ENCODE measurements around the gene UPK2. TPM values are rescaled to one million over a fixed set of nuclear protein-coding genes. Genes with fewer than 3 reads are reported as not detected.
"Not testable (repeated sequence)": the region's sequence is repeated elsewhere in the genome, so short reads cannot be mapped to it uniquely, and the experiment has no call there.

The UPK2 gene
- total RNA-seq, 1 donor from 2014 or later, result 0.22 TPM

DNA sequence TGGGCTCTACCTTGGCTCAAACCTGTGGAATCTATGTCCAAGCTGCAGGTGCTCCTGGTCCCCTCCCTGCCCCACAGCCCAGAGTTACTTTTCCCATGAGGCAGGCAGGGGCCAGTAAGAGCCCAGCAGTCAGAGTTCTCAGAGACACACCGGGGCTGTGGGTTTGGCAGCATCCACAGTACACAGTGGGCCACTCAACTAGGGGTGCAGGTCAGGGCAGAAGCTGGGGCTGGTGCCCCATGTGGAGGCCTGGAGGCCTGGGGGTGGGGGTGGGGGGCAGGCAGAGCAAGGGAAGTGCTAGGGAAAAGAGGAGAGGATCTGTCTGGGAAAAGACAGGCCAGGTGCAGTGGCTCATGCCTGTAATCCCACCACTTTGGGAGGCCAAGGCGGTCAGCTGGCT is 2.5 kb downstream of the UPK2 start:
- no peaks in the 10 kb centered on the region for H3K36me3 Mint-ChIP-seq (ENCODE audit: low read depth)
- peaks cover 17% of the 10 kb centered on the region for H3K27me3 Mint-ChIP-seq (ENCODE audit: low read depth)
- DNase-seq (ENCODE audit: low spot score), result no peak
- H3K27ac Mint-ChIP-seq (ENCODE audit: unreplicated experiment), result no peak overlapping the region
- H3K9me3 Mint-ChIP-seq (ENCODE audit: low read depth), result no peaks in the 10 kb centered on the region
- no peaks in the 10 kb centered on the region for H3K4me1 Mint-ChIP-seq (ENCODE audit: low read depth)
- TF ChIP-seq, protein P1, sequence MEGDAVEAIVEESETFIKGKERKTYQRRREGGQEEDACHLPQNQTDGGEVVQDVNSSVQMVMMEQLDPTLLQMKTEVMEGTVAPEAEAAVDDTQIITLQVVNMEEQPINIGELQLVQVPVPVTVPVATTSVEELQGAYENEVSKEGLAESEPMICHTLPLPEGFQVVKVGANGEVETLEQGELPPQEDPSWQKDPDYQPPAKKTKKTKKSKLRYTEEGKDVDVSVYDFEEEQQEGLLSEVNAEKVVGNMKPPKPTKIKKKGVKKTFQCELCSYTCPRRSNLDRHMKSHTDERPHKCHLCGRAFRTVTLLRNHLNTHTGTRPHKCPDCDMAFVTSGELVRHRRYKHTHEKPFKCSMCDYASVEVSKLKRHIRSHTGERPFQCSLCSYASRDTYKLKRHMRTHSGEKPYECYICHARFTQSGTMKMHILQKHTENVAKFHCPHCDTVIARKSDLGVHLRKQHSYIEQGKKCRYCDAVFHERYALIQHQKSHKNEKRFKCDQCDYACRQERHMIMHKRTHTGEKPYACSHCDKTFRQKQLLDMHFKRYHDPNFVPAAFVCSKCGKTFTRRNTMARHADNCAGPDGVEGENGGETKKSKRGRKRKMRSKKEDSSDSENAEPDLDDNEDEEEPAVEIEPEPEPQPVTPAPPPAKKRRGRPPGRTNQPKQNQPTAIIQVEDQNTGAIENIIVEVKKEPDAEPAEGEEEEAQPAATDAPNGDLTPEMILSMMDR (IDR thresholded peaks at IDR 0.05), result no peak
- H3K4me3 Mint-ChIP-seq (ENCODE audit: unreplicated experiment), result no peak overlapping the region

DNA sequence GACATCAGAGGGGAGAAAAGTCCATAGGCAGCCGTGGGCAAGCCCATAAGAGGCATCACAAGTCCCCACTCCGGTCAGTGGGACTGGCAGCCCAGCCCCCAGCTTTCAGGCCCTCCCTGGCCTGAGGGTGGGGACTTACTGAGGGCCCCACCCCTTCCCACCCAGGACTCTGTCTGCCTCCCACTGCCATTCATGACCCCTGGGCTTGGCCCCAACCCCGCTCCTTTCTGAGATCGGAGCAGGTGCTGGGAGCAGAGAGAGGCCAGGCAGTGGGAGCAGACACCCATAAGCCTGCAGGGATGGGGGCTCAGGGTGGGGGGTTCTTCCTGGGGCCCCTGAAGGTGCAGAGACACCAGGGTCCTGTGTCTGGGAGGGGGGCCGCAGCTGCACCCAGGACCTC is 5.1 kb downstream of the UPK2 start:
- Mint-ChIP-seq H3K36me3 (ENCODE audit: low read depth) (no peaks in the 10 kb centered on the region), H3K4me1 (ENCODE audit: low read depth) (no peaks in the 10 kb centered on the region), H3K9me3 (ENCODE audit: low read depth) (no peaks in the 10 kb centered on the region), H3K4me3 (ENCODE audit: unreplicated experiment) (no peak overlapping the region), H3K27ac (ENCODE audit: unreplicated experiment) (no peak overlapping the region), H3K27me3 (ENCODE audit: low read depth) (peaks cover 6% of the 10 kb centered on the region)
- DNase-seq (ENCODE audit: low spot score), result no peak
- TF ChIP-seq, protein P1 (IDR thresholded peaks at IDR 0.05), result no peak

DNA sequence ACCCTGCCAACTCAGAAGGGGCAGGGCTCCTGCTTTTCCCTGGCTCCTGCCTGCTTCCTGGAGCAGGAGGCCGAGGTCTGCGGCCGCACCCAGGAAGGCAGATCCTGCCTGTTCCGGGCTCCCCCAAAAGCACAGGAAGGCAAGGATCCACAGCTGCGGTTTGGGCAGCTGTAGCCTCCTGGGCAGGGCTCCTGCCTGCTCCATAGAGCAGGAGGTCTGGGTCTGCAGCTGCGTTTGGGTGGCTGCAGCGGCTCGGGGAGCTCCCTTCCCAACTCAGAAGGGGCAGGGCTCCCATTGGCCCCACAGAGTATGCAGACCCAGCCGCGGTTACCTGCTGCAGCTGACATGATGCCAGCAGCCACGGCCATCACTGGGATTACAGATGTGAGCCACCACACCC is 5.5 kb downstream of the UPK2 start:
- Mint-ChIP-seq H3K4me1 (ENCODE audit: low read depth) (no peaks in the 10 kb centered on the region), H3K9me3 (ENCODE audit: low read depth) (no peaks in the 10 kb centered on the region), H3K27me3 (ENCODE audit: low read depth) (peaks cover 6% of the 10 kb centered on the region), H3K27ac (ENCODE audit: unreplicated experiment) (no peak overlapping the region), H3K4me3 (ENCODE audit: unreplicated experiment) (no peak overlapping the region), H3K36me3 (ENCODE audit: low read depth) (no peaks in the 10 kb centered on the region)
- DNase-seq (ENCODE audit: low spot score), result no peak
- TF ChIP-seq, protein P1 (IDR thresholded peaks at IDR 0.05), result no peak

DNA sequence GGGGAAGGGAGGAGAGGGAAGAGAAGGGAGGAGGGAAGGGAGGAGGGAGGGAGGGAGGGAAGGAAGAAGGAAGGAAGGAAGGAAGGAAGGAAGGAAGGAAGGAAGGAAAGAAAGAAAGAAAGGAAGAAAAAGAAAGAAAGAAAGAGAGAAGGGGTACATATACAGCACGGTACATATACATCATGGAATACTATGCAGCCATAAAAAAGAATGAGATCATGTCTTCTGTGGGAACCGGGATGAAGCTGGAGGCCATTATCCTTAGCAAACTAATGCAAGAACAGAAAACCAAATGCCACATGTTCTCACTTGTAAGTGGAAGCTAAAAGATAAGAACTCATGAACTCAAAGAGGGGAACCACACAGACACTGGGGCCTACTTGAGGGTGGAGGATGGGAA is 13.4 kb downstream of the UPK2 start:
- DNase-seq (ENCODE audit: low spot score); H3K9me3 Mint-ChIP-seq (ENCODE audit: low read depth); H3K4me1 Mint-ChIP-seq (ENCODE audit: low read depth); H3K4me3 Mint-ChIP-seq (ENCODE audit: unreplicated experiment); H3K27ac Mint-ChIP-seq (ENCODE audit: unreplicated experiment); H3K27me3 Mint-ChIP-seq (ENCODE audit: low read depth); H3K36me3 Mint-ChIP-seq (ENCODE audit: low read depth): not testable (repeated sequence)

DNA sequence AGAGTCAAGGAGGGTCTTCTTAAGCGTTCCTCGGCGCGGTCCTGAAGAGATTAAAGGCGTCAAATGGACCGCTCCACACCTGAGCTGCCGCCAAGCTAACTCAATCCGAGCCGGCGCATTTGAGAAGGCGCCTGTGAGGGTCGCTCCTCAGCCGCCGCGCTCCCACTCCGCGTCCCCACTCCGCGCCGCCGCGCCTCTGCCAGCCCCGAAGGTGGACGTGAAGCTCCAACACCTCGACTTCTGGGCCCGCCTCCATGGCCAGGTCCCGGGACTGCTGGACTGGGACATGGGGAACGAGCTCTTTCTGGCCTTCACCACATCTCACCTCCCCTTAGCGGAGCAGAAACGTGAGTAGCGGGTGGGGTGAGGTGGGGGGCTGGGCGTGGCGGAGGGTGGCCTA is 15.5 kb downstream of the UPK2 start, which contains the start of gene FOXR1:
FOXR1 (plus strand) TSS at position 116 of the 400 bp plus-strand sequence; CDS start at position 287, 171 bp downstream.
- H3K9me3 Mint-ChIP-seq (ENCODE audit: low read depth), result no peaks in the 10 kb centered on the region
- TF ChIP-seq, protein P1 (IDR thresholded peaks at IDR 0.05), result no peak
- peaks cover 9% of the 10 kb centered on the region for H3K27me3 Mint-ChIP-seq (ENCODE audit: low read depth)
- H3K4me1 Mint-ChIP-seq (ENCODE audit: low read depth), result no peaks in the 10 kb centered on the region
- H3K4me3 Mint-ChIP-seq (ENCODE audit: unreplicated experiment), result no peak within 1 kb of the TSS
- DNase-seq (ENCODE audit: low spot score), result no peak
- H3K27ac Mint-ChIP-seq (ENCODE audit: unreplicated experiment), result no peak within 1 kb of the TSS
- no peaks in the 10 kb centered on the region for H3K36me3 Mint-ChIP-seq (ENCODE audit: low read depth)

DNA sequence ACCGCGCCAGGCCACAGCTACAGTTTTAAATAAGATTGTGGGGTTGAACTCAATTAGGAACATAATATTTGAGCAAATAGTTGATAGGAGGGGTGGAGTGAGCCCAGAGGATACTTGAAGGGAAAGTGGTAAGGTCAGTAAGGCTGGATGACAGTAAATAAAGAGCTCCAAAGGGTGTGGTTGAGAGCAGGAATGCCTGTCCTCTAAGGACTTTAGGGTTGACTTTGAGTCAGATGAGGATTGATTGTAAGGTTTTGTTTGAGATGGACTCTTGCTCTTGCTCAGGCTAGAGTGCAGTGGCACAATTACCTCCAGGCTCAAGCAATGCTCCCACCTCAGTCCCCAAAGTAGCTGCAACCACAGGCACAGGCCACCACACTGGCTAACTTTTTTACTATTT is 17.9 kb downstream of the UPK2 start:
- Mint-ChIP-seq H3K36me3 (ENCODE audit: low read depth) (no peaks in the 10 kb centered on the region), H3K4me3 (ENCODE audit: unreplicated experiment) (no peak overlapping the region), H3K4me1 (ENCODE audit: low read depth) (no peaks in the 10 kb centered on the region), H3K27ac (ENCODE audit: unreplicated experiment) (no peak overlapping the region), H3K27me3 (ENCODE audit: low read depth) (peaks cover 12% of the 10 kb centered on the region), H3K9me3 (ENCODE audit: low read depth) (no peaks in the 10 kb centered on the region)
- TF ChIP-seq, protein P1 (IDR thresholded peaks at IDR 0.05), result no peak
- DNase-seq (ENCODE audit: low spot score), result no peak
